NOMO-1 treated with DMSO at 0.1 percent for 48 hours (cell line): ENCODE data around the gene TPD52L2.

Experiments used
- DNase-seq: peaks from one replicate; lab custom pipeline; 2025; ENCODE audit not compliant: unreplicated experiment; lab: John Stamatoyannopoulos, UW

TPD52L2 gene

DNA sequence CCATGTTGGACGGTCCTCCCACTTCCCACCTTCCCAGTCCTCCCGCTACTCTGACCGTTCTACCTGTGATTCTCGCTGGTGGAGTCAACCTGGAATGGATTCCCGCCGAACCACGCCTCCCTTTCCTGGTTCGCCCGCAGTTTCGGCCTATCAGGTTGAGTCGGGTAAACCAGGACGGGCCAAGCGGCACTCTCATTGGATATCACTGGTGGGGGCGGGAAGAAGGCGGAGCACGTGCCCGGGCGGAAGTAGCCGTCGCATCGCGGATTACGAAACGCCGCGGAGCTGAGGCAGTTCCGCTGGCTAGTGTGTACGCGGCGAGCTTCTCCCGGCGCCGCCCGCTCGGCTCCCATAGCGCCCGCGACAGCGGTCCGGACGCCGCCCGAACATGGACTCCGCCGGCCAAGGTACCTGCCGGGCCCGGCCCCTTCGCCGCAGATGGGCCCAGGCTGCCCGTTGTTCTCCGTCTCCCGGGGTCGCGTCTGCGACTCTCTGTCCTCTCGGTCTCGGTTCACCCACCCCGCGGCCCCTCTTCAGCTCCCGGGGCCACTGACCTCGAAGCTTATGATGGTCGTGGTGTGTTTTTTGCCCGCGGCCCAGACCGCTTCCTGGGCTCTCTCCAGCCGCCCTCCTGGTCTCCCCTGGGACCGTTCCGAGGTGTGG lies at the start of gene TPD52L2:
Gene TPD52L2, plus strand, starts transcription at position 293 of the 663 bp plus-strand sequence. Its CDS starts 96 bp downstream, at position 389.
- peak; percentile 98 for DNase-seq

- DNase-seq = no peak
Observed at GRCh38 chr20:63815615-63816253, 49.3 kb upstream of the TPD52L2 start.

DNA sequence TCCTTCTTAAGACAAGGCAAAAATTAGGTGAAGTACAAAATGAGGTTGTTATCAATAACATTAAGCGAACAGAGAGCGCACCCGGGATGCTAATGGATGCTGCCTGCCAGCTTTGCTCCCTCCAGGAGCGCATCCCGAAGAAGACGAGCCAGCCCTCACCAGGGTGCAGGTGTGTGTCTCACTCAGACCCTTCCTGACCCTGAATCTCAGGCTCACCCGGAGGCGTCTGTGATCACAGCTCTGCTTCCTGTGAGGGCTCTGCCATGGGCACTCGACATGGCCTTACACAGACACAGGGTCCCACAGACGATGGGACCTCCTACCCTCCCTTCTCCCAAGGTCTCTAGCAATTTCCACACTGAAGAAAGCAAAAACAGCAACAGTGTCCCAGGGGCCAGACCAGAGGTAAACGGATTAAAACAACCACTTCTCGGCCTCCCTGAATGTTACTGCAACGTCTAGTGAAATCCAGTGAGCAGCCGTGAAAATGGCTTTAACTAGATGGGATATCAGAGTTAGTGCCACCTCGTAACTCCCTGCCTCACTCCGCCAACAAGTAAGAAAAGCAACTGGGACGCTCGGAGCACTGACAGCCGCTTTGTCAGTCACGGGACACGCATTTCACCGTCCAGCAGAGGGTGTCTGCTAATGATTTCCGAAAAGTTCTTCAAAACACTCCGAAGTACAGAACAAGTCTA lies 45.7 kb upstream of the TPD52L2 start:
- peak; percentile 38 for DNase-seq

- peak; percentile 61 for DNase-seq
Observed at GRCh38 chr20:63821811-63822210, 43.3 kb upstream of the TPD52L2 start.

- peak; percentile 56 for DNase-seq
Observed at GRCh38 chr20:63822276-63822696, 42.8 kb upstream of the TPD52L2 start.

DNA sequence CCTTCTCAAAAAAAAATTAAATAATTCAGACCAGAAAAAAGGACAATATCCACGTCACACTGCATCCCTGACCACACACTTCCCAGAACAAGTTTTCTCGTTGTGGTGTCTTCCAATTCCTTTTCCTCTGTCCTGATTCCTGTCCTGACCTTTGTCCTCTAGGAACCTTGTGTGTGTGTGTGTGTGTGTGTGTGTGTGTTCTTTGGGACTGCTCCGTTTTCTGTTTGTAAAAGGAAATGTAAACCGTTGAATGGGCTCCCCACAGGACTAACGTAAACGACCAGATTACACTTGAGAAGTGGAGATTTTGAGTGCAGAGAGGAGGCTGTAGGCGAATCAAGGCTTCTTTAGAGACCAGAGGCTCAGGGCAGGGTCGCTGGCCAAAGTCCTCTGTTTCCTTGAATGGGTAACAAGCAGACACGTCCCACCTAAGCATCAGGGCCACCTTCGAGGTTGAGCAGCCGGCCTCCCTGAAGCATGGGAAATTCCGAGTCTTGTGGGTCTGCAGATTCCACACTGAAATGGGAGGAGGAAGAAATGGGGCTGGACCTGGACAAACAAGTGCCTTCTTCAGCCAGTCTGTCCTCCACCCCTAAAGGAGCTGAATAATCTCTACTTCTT lies 41.3 kb upstream of the TPD52L2 start:
- DNase-seq = no peak

DNA sequence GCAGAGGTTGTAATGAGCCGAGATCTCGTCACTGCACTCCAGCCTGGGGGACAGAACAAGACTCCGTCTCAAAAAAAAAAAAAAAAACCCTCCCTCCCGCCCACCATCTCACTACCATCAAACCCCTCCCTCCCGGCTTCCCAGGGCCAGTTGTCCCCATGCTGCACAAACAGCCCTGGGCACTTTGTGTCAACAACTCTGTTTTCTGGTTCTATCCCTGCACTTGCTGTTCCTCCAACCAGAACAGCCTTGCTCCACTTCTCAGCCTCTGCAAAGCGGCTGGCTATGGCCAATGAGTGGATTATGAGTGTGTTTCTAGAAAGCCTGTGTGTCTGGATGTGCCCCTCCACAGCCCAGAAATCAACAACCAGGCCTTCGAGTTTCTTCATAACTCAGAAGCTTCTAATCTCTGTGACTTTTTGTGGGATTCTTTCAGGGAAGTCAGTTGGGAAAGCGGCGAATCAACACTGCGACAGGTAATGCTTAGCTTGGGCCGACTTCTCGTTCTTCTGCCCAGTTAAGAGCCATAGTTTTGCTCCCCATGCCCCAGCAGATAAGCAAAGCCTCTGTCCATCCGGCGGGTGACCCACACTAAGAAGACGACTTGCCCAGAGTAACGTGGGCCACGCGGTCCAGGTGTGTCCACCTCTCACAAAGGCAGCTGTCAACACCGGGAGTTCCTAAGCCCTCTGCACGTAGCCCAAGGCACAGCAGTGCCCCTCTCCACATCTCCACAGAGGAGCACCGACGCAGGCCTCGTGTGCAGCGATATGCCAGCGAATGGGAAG lies 39.5 kb upstream of the TPD52L2 start:
- DNase-seq = no peak

DNA sequence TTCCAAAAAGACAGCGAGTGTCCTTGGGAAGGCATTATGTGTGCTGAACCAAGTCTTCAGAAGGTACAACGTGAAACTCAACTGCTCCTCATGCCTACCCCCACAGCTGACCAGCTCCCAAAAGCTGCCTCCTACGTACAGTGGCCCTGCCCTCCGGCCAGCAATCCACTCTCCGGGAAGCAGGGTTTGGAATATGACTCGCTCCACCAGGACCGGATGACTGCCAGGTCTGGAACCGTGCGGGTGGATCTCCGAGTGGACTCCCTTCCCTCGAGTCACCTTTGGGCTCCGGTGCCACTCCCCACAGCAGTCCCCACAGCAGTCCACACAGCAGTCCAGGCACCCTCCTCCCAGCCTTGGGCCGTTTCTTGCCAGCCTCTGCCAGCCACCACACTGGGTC lies 38.3 kb upstream of the TPD52L2 start:
- DNase-seq = no peak

- DNase-seq = no peak
Observed at GRCh38 chr20:63828124-63828523, 36.9 kb upstream of the TPD52L2 start.

GRCh38 chr20:63828545-63828944 lies 36.5 kb upstream of the TPD52L2 start:
- no peak for DNase-seq

DNA sequence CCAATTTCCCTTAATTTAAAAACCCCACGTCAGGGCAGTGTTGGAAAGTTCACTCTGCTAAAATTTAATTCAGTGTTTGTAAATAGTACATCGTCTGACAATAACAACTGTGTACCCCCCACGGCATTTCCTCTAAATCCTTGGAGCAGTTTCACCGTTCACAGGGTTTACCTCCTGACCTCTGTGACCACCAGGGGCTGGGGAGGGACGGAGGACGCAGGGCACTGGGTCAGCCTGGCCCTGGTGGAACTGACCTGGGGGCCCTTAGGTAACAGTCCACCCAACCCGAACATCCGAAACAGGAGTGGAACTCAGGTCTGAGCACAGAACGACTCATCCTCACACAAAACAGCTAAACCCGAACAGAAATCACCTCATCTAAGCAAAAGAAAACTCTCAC lies 36.1 kb upstream of the TPD52L2 start:
- DNase-seq = no peak

- no peak for DNase-seq
Observed at GRCh38 chr20:63829603-63829944, 35.5 kb upstream of the TPD52L2 start.

- no peak for DNase-seq
Observed at GRCh38 chr20:63829945-63830835, 34.9 kb upstream of the TPD52L2 start.

DNA sequence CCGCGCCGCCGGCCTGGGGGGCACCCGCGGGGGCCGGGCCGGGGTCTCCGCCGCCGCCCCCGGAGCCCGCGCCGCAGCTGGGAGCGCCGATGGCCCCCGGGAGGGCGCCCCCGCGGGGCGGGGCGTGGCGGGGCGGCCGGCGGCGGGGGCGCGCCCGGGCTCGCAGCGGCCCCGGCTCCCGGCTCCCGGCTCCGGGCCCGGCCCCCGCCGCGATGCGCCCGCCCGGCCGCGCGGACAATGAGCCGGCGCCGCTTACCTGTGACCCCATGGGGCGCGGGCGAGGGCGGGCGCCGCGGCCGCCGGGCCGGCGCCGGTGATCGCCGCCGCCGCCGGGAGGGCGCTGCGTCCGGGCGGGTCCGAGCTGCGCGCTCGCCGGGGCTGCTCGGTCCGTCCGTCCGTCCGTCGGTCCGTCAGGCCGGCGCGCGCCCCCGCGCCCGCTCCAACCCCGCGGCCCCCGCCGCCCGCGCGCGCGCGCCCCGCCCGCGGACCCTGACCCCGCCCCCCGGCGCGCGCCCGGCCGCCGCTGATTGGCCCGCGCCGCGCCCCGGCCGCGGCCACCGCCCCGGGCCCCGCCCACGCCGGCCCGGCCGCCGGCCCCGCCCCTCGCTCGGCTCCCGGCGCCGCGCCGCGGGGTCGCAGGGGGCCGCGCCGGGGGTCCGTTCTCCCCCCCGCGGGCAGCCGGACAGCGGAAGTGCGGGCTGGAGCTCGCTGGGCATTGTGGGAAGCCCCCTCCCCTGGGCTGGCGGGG lies 34.1 kb upstream of the TPD52L2 start, which contains the start of gene ZBTB46:
Gene ZBTB46, minus strand, starts transcription at position 424 of the 748 bp plus-strand sequence. CDS start 40,507 bp downstream, outside the sequence.
- DNase-seq = no peak

GRCh38 chr20:63831646-63831992 lies 33.5 kb upstream of the TPD52L2 start:
- DNase-seq = no peak

GRCh38 chr20:63831993-63832686 lies 32.9 kb upstream of the TPD52L2 start:
- DNase-seq = no peak

- no peak for DNase-seq
Observed at GRCh38 chr20:63833776-63834490, 31.1 kb upstream of the TPD52L2 start.

GRCh38 chr20:63834491-63834880 lies 30.6 kb upstream of the TPD52L2 start:
- DNase-seq = no peak
